Endothelial cell (in vitro differentiated cells): ENCODE results near the gene F8. TPM values are rescaled to one million over a fixed set of nuclear protein-coding genes. Genes with fewer than 3 reads are reported as not detected.

Source experiments
- DNase-seq: peaks from one replicate; pipeline ENCODE4 v3.0.0; 2021; ENCODE audit warnings: low spot score
- H3K27ac Mint-ChIP-seq: one replicate; pipeline ENCODE4 v1.8.0; 2021; ENCODE audit warnings: mixed read lengths, inconsistent platforms; ENCODE audit not compliant: unreplicated experiment
- H3K27me3 Mint-ChIP-seq: one replicate; pipeline ENCODE4 v1.8.0; 2021; ENCODE audit warnings: mild to moderate bottlenecking, moderate library complexity, mixed read lengths, inconsistent platforms; ENCODE audit not compliant: unreplicated experiment
- H3K36me3 Mint-ChIP-seq: one replicate; pipeline ENCODE4 v1.8.0; 2021; ENCODE audit warnings: mild to moderate bottlenecking, low read depth, mixed read lengths, inconsistent platforms; ENCODE audit not compliant: unreplicated experiment
- H3K4me1 Mint-ChIP-seq: one replicate; pipeline ENCODE4 v1.8.0; 2021; ENCODE audit warnings: mild to moderate bottlenecking, mixed read lengths, inconsistent platforms; ENCODE audit not compliant: unreplicated experiment
- H3K4me3 Mint-ChIP-seq: one replicate; pipeline ENCODE4 v1.8.0; 2021; ENCODE audit warnings: mild to moderate bottlenecking, mixed read lengths, inconsistent platforms; ENCODE audit not compliant: unreplicated experiment
- H3K9me3 Mint-ChIP-seq: one replicate; pipeline ENCODE4 v1.8.0; 2021; ENCODE audit warnings: mixed read lengths, inconsistent platforms; ENCODE audit not compliant: unreplicated experiment
- total RNA-seq: library from RNA; stranded (reverse); fragmentation: NEBNext Ultra II Directional; extraction: Animal tissue kit (Norgen Biotek cat#: 25700); gene quantifications from one replicate; pipeline ENCODE4 v1.2.1, GENCODE V29; 2021; ENCODE audit not compliant: unreplicated experiment
- TF ChIP-seq, protein P1 (sequence below): fragments of 200-600 bp; sonication (generic); IDR thresholded peaks from one replicate; pipeline ENCODE4 v1.5.0; 2021; ENCODE audit warnings: antibody characterized with exemption; ENCODE audit not compliant: unreplicated experiment

F8 gene
- total RNA-seq, 1 donor from 2014 or later: 4.5 TPM

DNA sequence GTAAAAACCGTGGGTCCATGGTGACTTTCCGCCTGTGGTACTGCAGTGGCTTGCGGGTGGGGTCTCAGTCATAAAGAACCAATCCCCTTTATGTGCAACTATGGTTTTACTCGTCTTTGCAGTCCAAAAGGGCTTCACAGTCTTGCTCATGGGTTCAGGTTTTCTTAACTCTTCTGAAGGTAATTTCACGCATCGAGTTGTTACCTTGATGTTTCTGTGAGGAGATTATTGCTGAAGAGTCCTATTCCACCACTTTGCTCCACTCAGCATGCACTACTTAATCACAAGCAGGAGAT is 41.5 kb downstream of the F8 start:
- H3K27ac Mint-ChIP-seq: no peak overlapping the region
- H3K4me3 Mint-ChIP-seq: no peak overlapping the region

GRCh38 chrX:154980330-154981115 is 42.0 kb downstream of the F8 start:
- no peak overlapping the region for H3K4me3 Mint-ChIP-seq
- H3K27me3 Mint-ChIP-seq: no peaks in the 10 kb centered on the region
- DNase-seq: peak; percentile 63
- H3K4me1 Mint-ChIP-seq: no peaks in the 10 kb centered on the region
- TF ChIP-seq, protein P1, sequence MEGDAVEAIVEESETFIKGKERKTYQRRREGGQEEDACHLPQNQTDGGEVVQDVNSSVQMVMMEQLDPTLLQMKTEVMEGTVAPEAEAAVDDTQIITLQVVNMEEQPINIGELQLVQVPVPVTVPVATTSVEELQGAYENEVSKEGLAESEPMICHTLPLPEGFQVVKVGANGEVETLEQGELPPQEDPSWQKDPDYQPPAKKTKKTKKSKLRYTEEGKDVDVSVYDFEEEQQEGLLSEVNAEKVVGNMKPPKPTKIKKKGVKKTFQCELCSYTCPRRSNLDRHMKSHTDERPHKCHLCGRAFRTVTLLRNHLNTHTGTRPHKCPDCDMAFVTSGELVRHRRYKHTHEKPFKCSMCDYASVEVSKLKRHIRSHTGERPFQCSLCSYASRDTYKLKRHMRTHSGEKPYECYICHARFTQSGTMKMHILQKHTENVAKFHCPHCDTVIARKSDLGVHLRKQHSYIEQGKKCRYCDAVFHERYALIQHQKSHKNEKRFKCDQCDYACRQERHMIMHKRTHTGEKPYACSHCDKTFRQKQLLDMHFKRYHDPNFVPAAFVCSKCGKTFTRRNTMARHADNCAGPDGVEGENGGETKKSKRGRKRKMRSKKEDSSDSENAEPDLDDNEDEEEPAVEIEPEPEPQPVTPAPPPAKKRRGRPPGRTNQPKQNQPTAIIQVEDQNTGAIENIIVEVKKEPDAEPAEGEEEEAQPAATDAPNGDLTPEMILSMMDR: no peak
- no peaks in the 10 kb centered on the region for H3K36me3 Mint-ChIP-seq
- H3K9me3 Mint-ChIP-seq: no peaks in the 10 kb centered on the region
- no peak overlapping the region for H3K27ac Mint-ChIP-seq

More for the DNA sequence above, 41.5 kb downstream of the F8 start:
- Mint-ChIP-seq H3K9me3 (no peaks in the 10 kb centered on the region), H3K36me3 (no peaks in the 10 kb centered on the region), H3K27me3 (no peaks in the 10 kb centered on the region), H3K4me1 (no peaks in the 10 kb centered on the region)
- TF ChIP-seq, protein P1: no peak
- DNase-seq: no peak

DNA sequence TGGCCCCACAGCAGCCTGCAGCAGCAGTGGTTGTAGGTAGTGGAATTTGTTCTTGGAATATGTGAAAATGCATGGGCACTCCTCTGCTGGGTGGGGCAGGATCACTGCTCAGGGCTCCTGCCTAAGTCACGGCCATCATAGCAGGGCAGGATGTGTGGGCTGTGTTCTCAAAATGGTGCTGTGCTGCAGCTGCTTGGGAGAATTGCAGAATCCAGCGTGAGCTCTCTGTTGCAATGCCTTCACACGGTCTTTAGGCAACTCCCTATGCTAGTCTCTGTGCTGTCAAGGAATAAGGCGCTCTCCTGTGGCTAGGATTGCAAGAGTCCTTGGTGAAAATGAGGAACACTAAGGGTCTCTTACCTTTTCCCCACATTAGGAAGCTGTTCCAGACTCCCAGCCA is 42.9 kb downstream of the F8 start:
- TF ChIP-seq, protein P1: no peak
- no peaks in the 10 kb centered on the region for H3K9me3 Mint-ChIP-seq

DNA sequence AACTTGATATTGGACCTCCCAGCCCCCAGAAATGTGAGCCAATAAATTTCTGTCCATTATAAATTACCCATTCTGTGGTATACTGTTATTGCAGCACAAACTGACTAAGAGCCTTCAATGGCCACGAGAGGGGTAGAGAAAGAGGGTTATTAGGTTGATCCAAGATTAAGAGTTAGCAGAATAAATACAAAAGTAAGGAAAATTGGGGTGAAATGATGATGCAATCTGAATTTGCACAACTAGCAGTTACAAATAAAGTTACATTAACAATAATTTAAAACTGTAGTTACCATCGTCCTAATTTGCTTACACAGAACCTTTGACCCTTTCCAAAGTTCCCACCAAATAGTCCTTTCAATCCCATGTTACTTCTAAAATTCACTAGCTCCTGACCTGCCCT is 54.2 kb downstream of the F8 start:
- Mint-ChIP-seq H3K4me1 (no peaks in the 10 kb centered on the region), H3K9me3 (no peaks in the 10 kb centered on the region), H3K27me3 (no peaks in the 10 kb centered on the region), H3K27ac (no peak overlapping the region), H3K4me3 (no peak overlapping the region), H3K36me3 (no peaks in the 10 kb centered on the region)
- TF ChIP-seq, protein P1: no peak
- no peak for DNase-seq

More for the DNA sequence above, 42.9 kb downstream of the F8 start:
- Mint-ChIP-seq H3K36me3 (no peaks in the 10 kb centered on the region), H3K4me3 (no peak overlapping the region), H3K4me1 (no peaks in the 10 kb centered on the region), H3K27ac (no peak overlapping the region), H3K27me3 (no peaks in the 10 kb centered on the region)
- DNase-seq: no peak

GRCh38 chrX:154967603-154968002 is 54.9 kb downstream of the F8 start:
- no peaks in the 10 kb centered on the region for H3K9me3 Mint-ChIP-seq
- no peak overlapping the region for H3K4me3 Mint-ChIP-seq
- H3K4me1 Mint-ChIP-seq: no peaks in the 10 kb centered on the region
- H3K36me3 Mint-ChIP-seq: no peaks in the 10 kb centered on the region
- H3K27me3 Mint-ChIP-seq: no peaks in the 10 kb centered on the region
- TF ChIP-seq, protein P1: no peak
- DNase-seq: no peak
- H3K27ac Mint-ChIP-seq: no peak overlapping the region
